Prostate gland (tissue), 2 donors: ENCODE measurements around the gene HTR7.

ENCODE experiments used
- POLR2A ChIP-seq: fragments of 450-650 bp; IDR thresholded peaks from one replicate; pipeline ENCODE4 v1.6.1; 2016; ENCODE audit warnings: antibody characterized with exemption, mild to moderate bottlenecking
- POLR2AphosphoS5 ChIP-seq: sonication (generic); formaldehyde crosslinking; IDR thresholded peaks from one replicate; pipeline ENCODE4 v1.6.1; 2017; ENCODE audit warnings: antibody characterized with exemption
- TF ChIP-seq, protein P1 (sequence below), 4 experiments: fragments of 200-600 bp in 2 of 4; fragments of 450-650 bp in 2 of 4; sonication (generic) in 2 of 4; IDR thresholded peaks; 1 replicate in 3 of 4; 2 replicates in 1 of 4; pipeline ENCODE4 v1.5.1; 2016 to 2019; ENCODE audit warnings: antibody characterized with exemption in 4 of 4, mild to moderate bottlenecking in 2 of 4, moderate library complexity in 2 of 4

DNA sequence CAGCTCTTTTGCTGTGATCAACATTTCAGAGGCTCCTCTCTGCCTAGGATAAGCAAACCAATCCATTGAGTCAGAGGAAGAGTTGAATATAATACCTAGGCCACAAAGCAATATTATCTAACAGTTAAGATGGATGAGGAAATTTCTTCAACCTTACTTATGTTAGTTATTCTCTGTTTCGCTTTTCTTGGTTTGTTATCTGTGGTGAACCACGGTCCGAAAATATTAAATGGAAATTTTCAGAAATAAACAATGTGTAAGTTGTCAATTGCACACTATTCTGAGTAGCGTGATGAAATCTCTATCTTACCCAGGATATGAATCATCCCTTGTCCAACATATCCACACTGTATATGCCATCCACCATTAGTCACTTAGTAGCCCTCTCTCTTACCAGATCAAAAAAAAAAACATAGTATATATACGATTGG is 1.5 kb upstream of the HTR7 start:
- TF ChIP-seq, protein P1, sequence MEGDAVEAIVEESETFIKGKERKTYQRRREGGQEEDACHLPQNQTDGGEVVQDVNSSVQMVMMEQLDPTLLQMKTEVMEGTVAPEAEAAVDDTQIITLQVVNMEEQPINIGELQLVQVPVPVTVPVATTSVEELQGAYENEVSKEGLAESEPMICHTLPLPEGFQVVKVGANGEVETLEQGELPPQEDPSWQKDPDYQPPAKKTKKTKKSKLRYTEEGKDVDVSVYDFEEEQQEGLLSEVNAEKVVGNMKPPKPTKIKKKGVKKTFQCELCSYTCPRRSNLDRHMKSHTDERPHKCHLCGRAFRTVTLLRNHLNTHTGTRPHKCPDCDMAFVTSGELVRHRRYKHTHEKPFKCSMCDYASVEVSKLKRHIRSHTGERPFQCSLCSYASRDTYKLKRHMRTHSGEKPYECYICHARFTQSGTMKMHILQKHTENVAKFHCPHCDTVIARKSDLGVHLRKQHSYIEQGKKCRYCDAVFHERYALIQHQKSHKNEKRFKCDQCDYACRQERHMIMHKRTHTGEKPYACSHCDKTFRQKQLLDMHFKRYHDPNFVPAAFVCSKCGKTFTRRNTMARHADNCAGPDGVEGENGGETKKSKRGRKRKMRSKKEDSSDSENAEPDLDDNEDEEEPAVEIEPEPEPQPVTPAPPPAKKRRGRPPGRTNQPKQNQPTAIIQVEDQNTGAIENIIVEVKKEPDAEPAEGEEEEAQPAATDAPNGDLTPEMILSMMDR (IDR thresholded peaks at IDR 0.05) = no peak
- TF ChIP-seq POLR2A = no peak
- no peak for TF ChIP-seq POLR2AphosphoS5
